Panc1 (cell line): ENCODE results near the gene UFD1. TPM values are rescaled to one million over a fixed set of nuclear protein-coding genes. Genes with fewer than 3 reads are reported as not detected.

Experiments
- ATAC-seq: fragments of 200-7000 bp; cut with Tn5 transposase; 2 replicates; pipeline ENCODE4 v1.9.1; 2020; ENCODE audit warnings: mild to moderate bottlenecking, moderate library complexity
- BruUV-seq: library from RNA; stranded (reverse); fragments of 400-500 nt; replicated peaks from 2 replicates; lab custom pipeline; 2021; lab: Mats Ljungman, UMichigan
- CTCF ChIA-PET: fragments of 300-600 bp; sonication (Branson Sonifier 250); formaldehyde crosslinking; loops from one replicate; lab custom pipeline; 2022; ENCODE audit warnings: antibody characterized with exemption; lab: Charles Lee
- POLR2A ChIA-PET: fragments of 300-600 bp; sonication (Branson Sonifier 250); formaldehyde crosslinking; loops from one replicate; lab custom pipeline; 2022; ENCODE audit warnings: antibody characterized with exemption; lab: Charles Lee
- DNase-seq: peaks from one replicate; pipeline ENCODE4 v3.0.0-alpha.2; 2010; ENCODE audit warnings: low read depth, low spot score
- H3K27ac ChIP-seq: 2 replicates; pipeline ENCODE4 v1.5.1; 2011; ENCODE audit warnings: mild to moderate bottlenecking, low read length, inconsistent platforms
- H3K27me3 ChIP-seq: fragments of 200-500 bp; sonication (Bioruptor generic); 2 replicates; pipeline ENCODE4 v1.6.0; 2014; ENCODE audit warnings: low read length, inconsistent platforms; ENCODE audit not compliant: control insufficient read depth, insufficient read depth
- H3K36me3 ChIP-seq: fragments of 200-500 bp; sonication (Bioruptor generic); 2 replicates; pipeline ENCODE4 v1.5.1; 2014; ENCODE audit warnings: inconsistent platforms, mild to moderate bottlenecking, low read length, moderate library complexity; ENCODE audit not compliant: control insufficient read depth, insufficient read depth
- H3K4me1 ChIP-seq: 2 replicates; pipeline ENCODE4 v1.5.1; 2011; ENCODE audit warnings: inconsistent platforms, mild to moderate bottlenecking, low read length, moderate library complexity; ENCODE audit not compliant: control insufficient read depth, insufficient read depth
- H3K4me3 ChIP-seq, 2 experiments: 2 replicates each; pipeline ENCODE4 v1.5.1; 2011 to 2012; ENCODE audit warnings: low read depth in 2 of 2, low read length in 2 of 2, mild to moderate bottlenecking in 2 of 2, inconsistent platforms in 1 of 2, moderate library complexity in 1 of 2
- H3K9me3 ChIP-seq: fragments of 200-500 bp; sonication (Bioruptor generic); 2 replicates; pipeline ENCODE4 v1.5.1; 2014; ENCODE audit warnings: low read depth, mild to moderate bottlenecking, inconsistent platforms, low read length, moderate library complexity; ENCODE audit not compliant: control insufficient read depth, insufficient read depth
- CTCF ChIP-seq: fragments of 450-650 bp; IDR thresholded peaks from 2 replicates; pipeline ENCODE4 v1.5.1; 2017; ENCODE audit warnings: mild to moderate bottlenecking
- POLR2AphosphoS5 ChIP-seq: IDR thresholded peaks from 2 replicates; pipeline ENCODE4 v1.6.1; 2012; ENCODE audit warnings: mild to moderate bottlenecking, low read depth, low read length, moderate library complexity
- REST ChIP-seq, 2 experiments: IDR thresholded peaks; 2 replicates each; pipeline ENCODE4 v1.6.1; 2011 to 2012; ENCODE audit warnings: low read depth in 2 of 2, control low read depth in 1 of 2, low read length in 1 of 2, mild to moderate bottlenecking in 1 of 2, moderate library complexity in 1 of 2; ENCODE audit not compliant: insufficient read depth in 1 of 2
- SIN3A ChIP-seq: IDR thresholded peaks from 2 replicates; pipeline ENCODE4 v1.6.1; 2012; ENCODE audit warnings: low read depth, mild to moderate bottlenecking, low read length, moderate library complexity, borderline replicate concordance; ENCODE audit not compliant: insufficient read depth
- TCF7L2 ChIP-seq: IDR thresholded peaks from 2 replicates; pipeline ENCODE4 v1.6.1; 2011; ENCODE audit warnings: mild to moderate bottlenecking, low read depth, low read length, inconsistent platforms
- in situ Hi-C: cut with HindIII; loops from 2 replicates; pipeline ENCODE4 v1.10.0; 2016; ENCODE audit warnings: low sequenced_read_pairs, low pct_unique_long_range_greater_than_20kb
- intact Hi-C: fragments of 100-400 bp; cut with micrococcal nuclease; formaldehyde crosslinking; loops from one replicate; pipeline ENCODE4 v1.10.0; 2022; ENCODE audit not compliant: unreplicated experiment
- total RNA-seq: library from RNA; stranded (reverse); gene quantifications from one replicate; pipeline ENCODE4 v1.2.1, GENCODE V29; 2021; ENCODE audit not compliant: unreplicated experiment

UFD1 gene
- total RNA-seq, 1 experiment from 2014 or later = 82.8 TPM

- Histone ChIP-seq H3K9me3 (no peaks in the 10 kb centered on the region), H3K36me3 (no peaks in the 10 kb centered on the region), H3K27me3 (no peaks in the 10 kb centered on the region), H3K27ac (no peak overlapping the region), H3K4me1 (no peaks in the 10 kb centered on the region), H3K4me3 (no peak overlapping the region)
- intact Hi-C loops (no loop called here), in situ Hi-C loops (no loop called here)
- CTCF ChIA-PET = interaction anchor here (0.5 kb wide), 1 partner anchor 229 kb away, joined by 7 read pairs; no protein-coding TSS in a partner anchor
- BruUV-seq = no TSS peak
- DNase-seq (no peak), ATAC-seq (no peak)
- TF ChIP-seq POLR2AphosphoS5 = no peak
- TF ChIP-seq CTCF = no peak
- no peak for TF ChIP-seq SIN3A
- TF ChIP-seq REST (IDR thresholded peaks at IDR 0.05; ENCODE audit: insufficient read depth in 1 of 2, low read depth in 2 of 2, low read length in 1 of 2) = no peak
- no peak for TF ChIP-seq TCF7L2
- POLR2A ChIA-PET = no interaction called here
Measured at GRCh38 chr22:19501897-19502447, 23.0 kb upstream of the UFD1 start.

- Histone ChIP-seq H3K9me3 (no peaks in the 10 kb centered on the region), H3K4me1 (no peaks in the 10 kb centered on the region), H3K27ac (no peak overlapping the region), H3K27me3 (no peaks in the 10 kb centered on the region), H3K4me3 (no peak overlapping the region), H3K36me3 (no peaks in the 10 kb centered on the region)
- TF ChIP-seq CTCF = no peak
- TF ChIP-seq SIN3A = no peak
- no peak for TF ChIP-seq REST (IDR thresholded peaks at IDR 0.05; ENCODE audit: insufficient read depth in 1 of 2, low read depth in 2 of 2, low read length in 1 of 2)
- TF ChIP-seq TCF7L2 = no peak
- no peak for TF ChIP-seq POLR2AphosphoS5
- no TSS peak for BruUV-seq
- DNase-seq = no peak
- CTCF ChIA-PET = no interaction called here
- no peak for ATAC-seq
- POLR2A ChIA-PET = no interaction called here
- intact Hi-C loops (loop anchor here (5.0 kb wide), 1 partner anchor 132 kb away; no protein-coding TSS in a partner anchor), in situ Hi-C loops (no loop called here)
Measured at GRCh38 chr22:19499880-19500242, 20.9 kb upstream of the UFD1 start.
